Measurements from ENCODE around the gene CRACR2B.

Gene CRACR2B

DNA sequence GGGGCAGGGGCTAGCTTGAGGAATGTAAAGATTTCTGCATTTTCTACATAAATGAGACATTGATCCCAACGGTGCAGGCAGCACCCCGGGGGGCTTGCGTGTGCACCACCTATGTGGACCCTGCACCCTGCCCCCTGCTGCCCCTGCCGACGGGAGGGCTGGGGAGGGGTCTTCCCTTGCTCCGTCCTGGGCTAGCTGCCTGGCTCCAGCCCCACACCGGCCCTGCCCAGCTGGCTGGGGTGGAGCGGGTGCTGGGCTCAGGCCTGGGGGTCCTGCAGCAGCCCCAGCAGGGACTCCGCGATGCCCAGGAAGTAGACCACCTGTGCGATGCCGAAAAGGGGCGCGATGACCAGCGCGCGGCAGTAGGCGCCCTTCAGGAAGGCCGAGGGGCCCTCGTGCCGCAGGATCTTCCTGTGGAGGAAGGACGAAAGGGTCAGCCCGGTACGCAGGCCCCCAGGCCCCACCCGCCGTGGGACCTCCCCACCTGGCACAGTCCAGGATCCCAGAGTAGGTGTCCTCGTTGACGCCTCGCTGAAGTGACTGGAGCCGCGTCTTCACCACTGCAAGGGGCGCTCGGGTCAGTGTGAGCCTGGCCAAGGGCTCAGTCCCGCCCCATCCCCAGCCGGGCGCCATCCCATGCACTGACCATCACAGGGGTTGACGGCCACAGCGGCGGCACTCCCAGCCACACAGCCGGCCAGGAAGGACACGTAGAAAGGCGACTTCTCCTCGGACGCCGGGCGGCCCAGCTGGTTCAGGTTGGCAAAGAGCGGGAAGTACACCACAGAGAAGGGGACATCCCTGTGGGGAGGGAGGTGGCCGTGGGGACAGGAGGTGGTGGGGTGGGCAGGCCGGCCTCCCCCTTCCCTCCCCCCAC is 35.8 kb upstream of the CRACR2B start:
- no peak overlapping the region for H3K27ac Mint-ChIP-seq

GRCh38 chr11:792535-792821 is 35.2 kb upstream of the CRACR2B start:
- H3K36me3 Mint-ChIP-seq = peaks cover 32% of the 10 kb centered on the region
- no peak overlapping the region for H3K4me3 Mint-ChIP-seq
- no peak for ATAC-seq
- H3K4me1 Mint-ChIP-seq = peaks cover 28% of the 10 kb centered on the region
- H3K27me3 Mint-ChIP-seq = peaks cover 28% of the 10 kb centered on the region
- no peak overlapping the region for H3K27ac Mint-ChIP-seq
- H3K9me3 Mint-ChIP-seq = no peaks in the 10 kb centered on the region

More for the DNA sequence above, 35.8 kb upstream of the CRACR2B start:
- Mint-ChIP-seq H3K4me1 (peaks cover 24% of the 10 kb centered on the region), H3K4me3 (no peak overlapping the region), H3K36me3 (peaks cover 32% of the 10 kb centered on the region), H3K9me3 (no peaks in the 10 kb centered on the region), H3K27me3 (peaks cover 29% of the 10 kb centered on the region)
- no peak for ATAC-seq

DNA sequence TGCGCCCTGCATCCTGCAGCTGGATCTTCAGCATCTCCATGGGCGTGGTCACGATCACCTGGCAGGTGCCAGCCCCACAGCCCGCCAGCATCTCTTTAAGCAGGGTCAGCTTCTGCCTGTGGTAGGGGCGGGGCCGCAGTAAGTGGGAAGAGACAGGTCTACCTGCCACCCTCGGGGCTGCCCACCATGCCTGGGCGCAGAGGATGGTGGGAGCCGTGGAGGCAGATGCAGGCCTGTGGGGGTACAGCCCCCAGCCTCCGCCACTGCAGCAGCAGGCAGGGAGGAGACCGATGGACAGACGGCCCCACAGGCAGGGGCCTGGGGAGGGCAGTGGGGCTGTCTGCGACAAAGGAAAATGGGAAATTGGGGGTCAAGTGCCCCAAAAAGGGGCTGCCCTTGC is 34.8 kb upstream of the CRACR2B start:
- peaks cover 24% of the 10 kb centered on the region for H3K27me3 Mint-ChIP-seq
- peaks cover 32% of the 10 kb centered on the region for H3K36me3 Mint-ChIP-seq
- peak overlapping the region; percentile 15 for H3K4me3 Mint-ChIP-seq
- no peaks in the 10 kb centered on the region for H3K9me3 Mint-ChIP-seq
- no peak for ATAC-seq
- H3K27ac Mint-ChIP-seq = no peak overlapping the region
- peaks cover 25% of the 10 kb centered on the region for H3K4me1 Mint-ChIP-seq

- Mint-ChIP-seq H3K9me3 (no peaks in the 10 kb centered on the region), H3K27ac (no peak overlapping the region), H3K4me1 (peaks cover 22% of the 10 kb centered on the region), H3K27me3 (peaks cover 17% of the 10 kb centered on the region), H3K36me3 (peaks cover 32% of the 10 kb centered on the region), H3K4me3 (no peak overlapping the region)
- no peak for ATAC-seq
These were observed 34.2 kb upstream of the CRACR2B start for GRCh38 chr11:793556-793955.

DNA sequence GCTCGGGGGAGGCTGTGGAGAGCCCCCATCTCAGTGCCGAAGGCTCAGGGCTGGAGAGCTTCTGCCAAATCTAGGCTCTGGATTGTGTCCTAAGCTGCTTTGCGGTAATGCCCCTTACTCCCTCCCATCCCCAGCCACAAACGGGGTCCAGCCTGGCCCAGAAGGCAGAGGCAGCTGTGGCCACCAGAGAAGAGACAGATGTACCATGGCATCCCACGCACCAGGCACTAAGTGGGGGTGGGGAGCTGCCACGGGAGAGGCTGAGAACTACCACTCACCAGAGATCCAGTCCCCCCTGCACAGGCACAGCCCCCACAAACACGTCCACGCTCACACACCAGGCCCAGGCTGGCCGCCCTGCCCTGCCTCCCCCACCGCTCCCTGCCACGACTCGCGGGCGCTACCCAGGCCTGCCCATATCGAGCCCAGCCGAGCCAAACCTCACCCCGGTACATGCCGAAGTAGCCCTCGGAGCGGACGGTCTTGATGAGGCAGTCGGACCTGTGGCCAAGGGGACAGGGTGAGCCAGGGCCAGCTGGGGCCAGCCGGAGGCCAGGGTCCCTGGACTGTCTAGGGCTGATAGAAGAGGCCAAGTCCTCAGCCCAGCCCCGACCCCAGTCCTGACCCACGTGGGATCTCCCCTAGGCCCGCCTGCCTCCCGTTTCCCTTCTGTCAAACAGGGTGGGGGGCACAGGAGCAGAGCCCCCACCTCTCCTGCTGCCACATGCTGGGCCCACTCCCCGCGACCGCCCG is 33.5 kb upstream of the CRACR2B start:
- H3K4me1 Mint-ChIP-seq = peaks cover 22% of the 10 kb centered on the region
- no peak overlapping the region for H3K27ac Mint-ChIP-seq
- H3K9me3 Mint-ChIP-seq = no peaks in the 10 kb centered on the region
- H3K36me3 Mint-ChIP-seq = peaks cover 32% of the 10 kb centered on the region
- peaks cover 11% of the 10 kb centered on the region for H3K27me3 Mint-ChIP-seq
- no peak for ATAC-seq
- H3K4me3 Mint-ChIP-seq = peak overlapping the region; percentile 5

GRCh38 chr11:794766-795633 is 32.7 kb upstream of the CRACR2B start:
- Mint-ChIP-seq H3K36me3 (peaks cover 32% of the 10 kb centered on the region), H3K9me3 (no peaks in the 10 kb centered on the region), H3K27ac (no peak overlapping the region), H3K4me3 (peak overlapping the region; percentile 88), H3K27me3 (peaks cover 10% of the 10 kb centered on the region), H3K4me1 (peaks cover 17% of the 10 kb centered on the region)
- ATAC-seq = no peak

DNA sequence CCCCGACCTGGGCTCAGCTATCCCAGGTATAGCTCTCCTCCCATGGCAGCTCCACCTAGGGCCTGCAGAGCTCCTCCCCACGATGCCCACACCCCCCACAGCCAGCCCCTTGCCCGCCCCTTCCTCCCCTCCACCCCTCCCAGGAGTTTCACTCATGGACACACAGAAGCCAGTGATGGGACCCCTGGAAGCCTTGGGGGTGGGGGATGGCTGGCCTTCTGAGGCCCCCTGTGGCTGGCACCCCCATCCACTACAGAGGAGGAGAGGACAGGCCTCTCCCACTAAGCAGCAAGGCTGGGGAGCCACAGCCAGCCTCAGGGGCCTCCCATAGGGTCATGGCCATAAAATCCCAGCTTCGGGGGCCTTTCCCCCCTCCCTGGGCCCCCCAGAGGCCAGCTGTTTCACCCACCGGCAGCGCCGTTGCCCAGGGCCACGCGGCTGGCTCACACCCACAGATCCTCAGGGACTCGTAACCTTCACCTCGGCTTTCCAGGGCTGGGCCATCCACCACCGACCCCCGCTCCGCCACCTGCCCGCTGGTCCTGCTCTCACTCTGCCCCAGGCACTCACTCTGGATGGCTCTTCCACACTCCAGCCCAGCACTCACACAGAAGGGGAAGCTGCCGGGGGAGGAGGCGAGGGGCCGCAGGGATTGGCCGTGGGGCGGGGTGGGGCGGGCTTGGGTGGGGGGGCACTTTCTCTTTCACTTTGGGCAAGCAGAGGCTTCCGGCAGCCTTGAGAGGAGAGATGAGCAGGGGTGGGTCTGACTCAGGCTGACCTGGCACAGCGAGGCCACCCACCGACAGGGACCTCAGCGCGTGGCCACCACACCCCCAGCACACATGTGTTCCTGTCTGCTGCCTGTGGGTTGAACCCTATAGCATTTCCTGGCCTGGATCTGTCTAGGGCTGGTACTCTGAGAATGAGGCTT is 31.8 kb upstream of the CRACR2B start:
- ATAC-seq = peak; percentile 62
- H3K27me3 Mint-ChIP-seq = peaks cover 3% of the 10 kb centered on the region

DNA sequence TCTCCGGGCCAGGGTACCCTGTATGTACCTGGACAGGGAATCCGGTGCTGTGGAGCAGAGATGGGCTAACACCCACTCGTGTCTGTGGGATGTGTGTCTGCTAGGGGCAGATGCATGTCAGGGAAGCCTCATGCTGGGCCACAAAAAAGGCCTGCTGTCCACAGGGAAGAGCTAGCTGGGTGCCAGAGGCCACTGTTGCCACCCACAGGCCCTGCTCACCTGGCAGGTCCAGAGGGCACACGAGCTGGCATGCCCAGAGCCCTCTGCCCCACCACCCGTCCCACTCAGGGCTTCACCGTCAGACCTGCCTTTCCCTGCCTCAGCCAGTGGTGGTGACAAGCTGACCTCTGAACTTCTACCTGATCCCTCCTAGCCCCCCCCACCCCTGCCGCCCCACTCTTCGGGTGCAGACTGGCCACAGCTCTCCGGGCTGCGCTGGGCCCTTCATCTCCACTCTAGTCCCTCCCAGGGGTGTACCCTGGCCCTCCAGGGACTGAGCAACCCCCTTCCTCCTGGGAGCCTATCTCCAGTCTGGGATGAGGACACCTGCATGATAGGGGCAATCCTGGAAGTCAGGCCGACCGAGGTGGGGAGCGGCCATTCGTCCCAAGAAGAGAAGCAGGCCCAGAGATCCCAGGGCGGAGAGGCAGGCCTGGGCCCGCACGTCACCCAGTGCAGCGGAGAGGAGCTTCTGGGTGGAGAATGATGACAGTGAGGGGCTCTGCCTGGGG is 31.0 kb upstream of the CRACR2B start:
- ATAC-seq = no peak
- peaks cover 17% of the 10 kb centered on the region for H3K4me1 Mint-ChIP-seq
- no peaks in the 10 kb centered on the region for H3K27me3 Mint-ChIP-seq
- peak overlapping the region; percentile 87 for H3K27ac Mint-ChIP-seq
- H3K4me3 Mint-ChIP-seq = peak overlapping the region; percentile 88
- H3K9me3 Mint-ChIP-seq = no peaks in the 10 kb centered on the region
- H3K36me3 Mint-ChIP-seq = peaks cover 26% of the 10 kb centered on the region

More for the DNA sequence above, 31.8 kb upstream of the CRACR2B start:
- H3K27ac Mint-ChIP-seq = peak overlapping the region; percentile 87
- no peaks in the 10 kb centered on the region for H3K9me3 Mint-ChIP-seq
- peaks cover 17% of the 10 kb centered on the region for H3K4me1 Mint-ChIP-seq
- peaks cover 26% of the 10 kb centered on the region for H3K36me3 Mint-ChIP-seq
- H3K4me3 Mint-ChIP-seq = peak overlapping the region; percentile 88

GRCh38 chr11:797296-798092 is 30.2 kb upstream of the CRACR2B start:
- peak overlapping the region; percentile 88 for H3K4me3 Mint-ChIP-seq
- peaks cover 17% of the 10 kb centered on the region for H3K4me1 Mint-ChIP-seq
- H3K9me3 Mint-ChIP-seq = no peaks in the 10 kb centered on the region
- peak overlapping the region; percentile 87 for H3K27ac Mint-ChIP-seq
- peak; percentile 78 for ATAC-seq
- H3K36me3 Mint-ChIP-seq = peaks cover 21% of the 10 kb centered on the region
- H3K27me3 Mint-ChIP-seq = no peaks in the 10 kb centered on the region

- Mint-ChIP-seq H3K27ac (peak within 1 kb of the TSS; percentile 87), H3K4me1 (peaks cover 17% of the 10 kb centered on the region), H3K9me3 (no peaks in the 10 kb centered on the region), H3K27me3 (no peaks in the 10 kb centered on the region), H3K4me3 (peak within 1 kb of the TSS; percentile 88), H3K36me3 (peaks cover 15% of the 10 kb centered on the region)
- peak; percentile 84 for ATAC-seq
These were observed 29.5 kb upstream of the CRACR2B start, which contains the start of gene SLC25A22 for GRCh38 chr11:798093-798713. TSS of gene SLC25A22 (minus strand) at chr11:798281. CDS start at chr11:795006, 3,275 bp downstream.

GRCh38 chr11:799641-800316 is 27.9 kb upstream of the CRACR2B start:
- H3K27ac Mint-ChIP-seq = no peak overlapping the region
- peaks cover 6% of the 10 kb centered on the region for H3K36me3 Mint-ChIP-seq
- peaks cover 25% of the 10 kb centered on the region for H3K4me1 Mint-ChIP-seq
- no peak overlapping the region for H3K4me3 Mint-ChIP-seq
- no peaks in the 10 kb centered on the region for H3K27me3 Mint-ChIP-seq
- ATAC-seq = no peak
- no peaks in the 10 kb centered on the region for H3K9me3 Mint-ChIP-seq

- no peaks in the 10 kb centered on the region for H3K9me3 Mint-ChIP-seq
- no peak overlapping the region for H3K4me3 Mint-ChIP-seq
- H3K27ac Mint-ChIP-seq = no peak overlapping the region
- peaks cover 6% of the 10 kb centered on the region for H3K36me3 Mint-ChIP-seq
- ATAC-seq = no peak
- H3K4me1 Mint-ChIP-seq = peaks cover 25% of the 10 kb centered on the region
- H3K27me3 Mint-ChIP-seq = no peaks in the 10 kb centered on the region
These were observed 27.2 kb upstream of the CRACR2B start for GRCh38 chr11:800473-800872.
